Muscle of arm (tissue), 12 donors: ENCODE measurements around the gene ULBP3. TPM values are rescaled to one million over a fixed set of nuclear protein-coding genes. Genes with fewer than 3 reads are reported as not detected.
"Not testable (repeated sequence)": the region's sequence is repeated elsewhere in the genome, so short reads cannot be mapped to it uniquely, and the experiment has no call there.

Experiments used
- DNase-seq: peaks from one replicate; pipeline ENCODE4 v3.0.0-alpha.2; 2013
- polyA plus RNA-seq, 12 donors: library from polyadenylated mRNA; unstranded; fragments of 120-200 nt; gene quantifications; one replicate each; pipeline ENCODE4 v1.2.1, GENCODE V29; 2013; ENCODE audit not compliant: insufficient read length in 12 of 12

The ULBP3 gene
- polyA plus RNA-seq, 12 donors, result 1.0 to 3.2 (median 2.3) TPM; not detected in 2

- no peak for DNase-seq
These were observed 25.8 kb downstream of the ULBP3 start for GRCh38 chr6:150043096-150043495.

- DNase-seq, result no peak
These were observed 30.5 kb downstream of the ULBP3 start for GRCh38 chr6:150038202-150039062.

- no peak for DNase-seq
These were observed 31.3 kb downstream of the ULBP3 start for GRCh38 chr6:150037526-150038201.

GRCh38 chr6:150036081-150036480 is 32.8 kb downstream of the ULBP3 start:
- DNase-seq, result no peak

- no peak for DNase-seq
These were observed 35.6 kb downstream of the ULBP3 start for GRCh38 chr6:150033207-150033771.

- no peak for DNase-seq
These were observed 36.3 kb downstream of the ULBP3 start for GRCh38 chr6:150032598-150032997.

- no peak for DNase-seq
These were observed 38.3 kb downstream of the ULBP3 start for GRCh38 chr6:150030611-150031010.

GRCh38 chr6:150029749-150030148 is 39.2 kb downstream of the ULBP3 start:
- DNase-seq, result no peak

GRCh38 chr6:150029276-150029675 is 39.6 kb downstream of the ULBP3 start:
- no peak for DNase-seq

- DNase-seq, result no peak
These were observed 40.1 kb downstream of the ULBP3 start for GRCh38 chr6:150028799-150029198.

GRCh38 chr6:150027806-150028565 is 40.9 kb downstream of the ULBP3 start:
- no peak for DNase-seq

GRCh38 chr6:150026976-150027805 is 41.7 kb downstream of the ULBP3 start:
- DNase-seq, result no peak

GRCh38 chr6:150025201-150025917 is 43.6 kb downstream of the ULBP3 start, which contains the start of gene RAET1L:
RAET1L (minus strand) TSS chr6:150025532; CDS start chr6:150025471, 61 bp downstream.
- DNase-seq, result peak; percentile 53

GRCh38 chr6:150024646-150025155 is 44.2 kb downstream of the ULBP3 start:
- DNase-seq, result no peak

- not testable (repeated sequence) for DNase-seq
These were observed 44.9 kb downstream of the ULBP3 start for GRCh38 chr6:150024021-150024420.

- DNase-seq, result not testable (repeated sequence)
These were observed 47.1 kb downstream of the ULBP3 start for GRCh38 chr6:150021870-150022269.

GRCh38 chr6:150018846-150019580 is 49.9 kb downstream of the ULBP3 start:
- DNase-seq, result no peak

GRCh38 chr6:150017186-150017521 is 51.8 kb downstream of the ULBP3 start:
- DNase-seq, result not testable (repeated sequence)
